Epithelial cell of proximal tubule (primary cell): ENCODE data around the gene DCUN1D1. TPM values are rescaled to one million over a fixed set of nuclear protein-coding genes. Genes with fewer than 3 reads are reported as not detected.

Experiments
- DNase-seq: peaks from one replicate; pipeline ENCODE4 v3.0.0-alpha.2; 2011; ENCODE audit warnings: low read depth
- H3K4me3 ChIP-seq: 2 replicates; pipeline ENCODE4 v1.5.1; 2011; ENCODE audit warnings: low read depth, mild to moderate bottlenecking, low read length
- total RNA-seq: library from RNA; depleted of rRNA; stranded (reverse); fragments of >200 nt; gene quantifications from 2 replicates; pipeline ENCODE4 v1.2.3, GENCODE V29; 2015
- TF ChIP-seq, protein P1 (sequence below): conservative IDR thresholded peaks from 2 replicates; pipeline ENCODE4 v1.5.1; 2012; ENCODE audit warnings: low read depth, mild to moderate bottlenecking, low read length

Gene DCUN1D1
- total RNA-seq, 1 donor from 2014 or later = 11.3 TPM

DNA sequence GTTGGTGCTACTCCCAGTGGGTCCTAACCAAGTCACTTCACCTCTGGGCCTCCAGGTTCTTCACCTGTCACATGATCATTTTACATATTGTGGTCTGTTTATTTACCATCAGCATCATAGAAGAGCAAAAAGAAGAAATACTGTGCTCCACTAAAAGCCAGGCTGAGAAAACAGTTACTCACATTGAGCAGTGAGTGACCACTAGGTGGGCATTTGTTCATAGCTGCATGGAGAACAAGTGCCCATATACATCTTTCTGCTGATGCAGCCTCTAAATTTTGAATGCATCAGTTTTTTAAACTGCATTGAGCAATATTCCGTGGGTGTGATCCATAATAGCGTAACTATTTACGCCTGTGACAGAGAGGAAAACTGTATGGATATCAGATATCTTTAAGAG, 76.2 kb downstream of the DCUN1D1 start:
- TF ChIP-seq, protein P1, sequence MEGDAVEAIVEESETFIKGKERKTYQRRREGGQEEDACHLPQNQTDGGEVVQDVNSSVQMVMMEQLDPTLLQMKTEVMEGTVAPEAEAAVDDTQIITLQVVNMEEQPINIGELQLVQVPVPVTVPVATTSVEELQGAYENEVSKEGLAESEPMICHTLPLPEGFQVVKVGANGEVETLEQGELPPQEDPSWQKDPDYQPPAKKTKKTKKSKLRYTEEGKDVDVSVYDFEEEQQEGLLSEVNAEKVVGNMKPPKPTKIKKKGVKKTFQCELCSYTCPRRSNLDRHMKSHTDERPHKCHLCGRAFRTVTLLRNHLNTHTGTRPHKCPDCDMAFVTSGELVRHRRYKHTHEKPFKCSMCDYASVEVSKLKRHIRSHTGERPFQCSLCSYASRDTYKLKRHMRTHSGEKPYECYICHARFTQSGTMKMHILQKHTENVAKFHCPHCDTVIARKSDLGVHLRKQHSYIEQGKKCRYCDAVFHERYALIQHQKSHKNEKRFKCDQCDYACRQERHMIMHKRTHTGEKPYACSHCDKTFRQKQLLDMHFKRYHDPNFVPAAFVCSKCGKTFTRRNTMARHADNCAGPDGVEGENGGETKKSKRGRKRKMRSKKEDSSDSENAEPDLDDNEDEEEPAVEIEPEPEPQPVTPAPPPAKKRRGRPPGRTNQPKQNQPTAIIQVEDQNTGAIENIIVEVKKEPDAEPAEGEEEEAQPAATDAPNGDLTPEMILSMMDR = peak; percentile 26
- no peak for DNase-seq
- no peak overlapping the region for H3K4me3 ChIP-seq

DNA sequence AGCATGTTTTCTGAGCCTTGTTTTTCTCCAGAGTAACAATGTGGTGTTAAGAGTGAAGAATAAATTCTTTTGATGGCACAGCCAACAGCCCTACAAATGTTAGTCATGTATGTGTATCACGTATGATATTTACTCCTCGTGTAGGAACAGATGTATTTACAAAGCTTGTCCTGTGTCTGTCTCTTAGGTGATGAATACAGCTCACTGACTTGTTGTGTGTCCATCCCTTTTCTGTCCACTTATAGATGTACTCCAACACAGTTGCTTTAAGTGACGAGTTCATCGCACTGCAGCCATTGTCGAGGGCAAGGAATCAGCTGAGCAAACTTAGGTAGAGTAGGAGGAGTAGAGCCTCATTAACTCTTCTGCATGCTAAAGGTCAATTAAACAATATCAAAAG, 78.1 kb downstream of the DCUN1D1 start:
- no peak for DNase-seq
- TF ChIP-seq, protein P1 = no peak
- no peak overlapping the region for H3K4me3 ChIP-seq

DNA sequence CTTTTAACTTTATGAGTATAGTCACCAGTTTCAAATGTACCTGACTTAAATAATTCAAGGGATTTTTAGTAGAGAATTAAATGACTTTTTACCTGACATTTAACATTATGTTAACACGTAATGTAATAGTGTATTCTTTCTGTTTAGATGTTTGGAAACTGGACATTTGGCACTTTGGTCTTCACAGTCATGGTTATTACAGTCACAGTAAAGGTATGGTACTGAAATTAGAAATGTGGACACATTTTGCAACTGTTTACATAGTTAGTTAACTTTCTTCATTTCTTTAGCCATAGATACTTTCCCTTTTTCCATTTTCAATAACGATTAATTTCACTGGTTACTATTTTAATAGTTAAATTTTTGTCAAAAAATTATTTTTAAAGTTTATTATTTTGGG, 83.8 kb downstream of the DCUN1D1 start:
- H3K4me3 ChIP-seq = no peak overlapping the region
- TF ChIP-seq, protein P1 = no peak
- DNase-seq = no peak

DNA sequence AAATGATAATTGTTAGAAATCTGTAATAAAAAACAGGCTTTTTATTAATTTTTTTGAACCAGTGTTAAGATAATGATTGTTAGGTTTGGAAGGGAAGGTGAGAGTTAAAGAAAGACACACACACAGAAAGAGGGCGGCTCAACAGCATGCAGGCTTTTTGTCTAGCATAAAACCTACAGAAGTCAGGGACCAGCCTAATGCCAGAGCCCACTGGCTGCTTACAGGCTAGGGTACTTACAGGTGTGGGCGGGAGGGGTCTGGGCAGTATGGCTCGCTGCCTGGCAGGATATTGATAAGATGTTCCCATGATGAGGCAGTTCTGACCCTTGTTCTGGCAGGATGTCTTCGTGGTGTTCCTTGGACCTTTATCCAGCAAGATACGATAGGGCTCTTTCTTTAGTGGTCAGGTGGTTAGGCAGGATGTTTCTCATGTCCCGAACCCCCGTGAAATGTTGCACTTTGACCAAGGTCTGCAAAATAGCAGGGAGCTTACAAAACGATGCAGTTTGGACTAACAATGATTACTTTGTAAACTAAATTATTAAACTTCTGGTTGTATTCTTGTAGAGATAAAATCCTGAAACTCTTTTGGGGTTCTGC, 84.7 kb downstream of the DCUN1D1 start:
- no peak for DNase-seq
- TF ChIP-seq, protein P1 = no peak

DNA sequence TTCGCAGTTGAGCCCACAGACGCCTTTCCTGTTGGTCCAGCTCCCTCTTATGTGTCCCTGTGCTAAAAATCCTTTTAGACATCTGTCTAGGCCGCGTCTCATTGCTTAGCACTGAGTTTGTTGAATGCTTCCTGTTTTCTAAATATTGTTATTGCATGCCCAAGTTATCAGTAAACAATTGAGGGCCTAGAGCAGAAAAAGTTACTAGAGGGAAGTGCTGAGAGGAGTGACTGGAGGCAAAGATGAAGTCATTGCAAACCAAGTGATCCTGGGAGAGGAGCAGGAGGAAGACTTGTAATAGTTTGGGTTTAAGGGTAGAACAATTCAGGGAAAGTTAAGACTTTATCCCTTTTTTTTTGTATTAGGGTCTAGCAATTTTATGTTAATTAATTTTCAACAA, 88.1 kb downstream of the DCUN1D1 start:
- TF ChIP-seq, protein P1 = no peak
- no peak for DNase-seq
- no peak overlapping the region for H3K4me3 ChIP-seq

More for the DNA sequence above, 84.7 kb downstream of the DCUN1D1 start:
- no peak overlapping the region for H3K4me3 ChIP-seq

DNA sequence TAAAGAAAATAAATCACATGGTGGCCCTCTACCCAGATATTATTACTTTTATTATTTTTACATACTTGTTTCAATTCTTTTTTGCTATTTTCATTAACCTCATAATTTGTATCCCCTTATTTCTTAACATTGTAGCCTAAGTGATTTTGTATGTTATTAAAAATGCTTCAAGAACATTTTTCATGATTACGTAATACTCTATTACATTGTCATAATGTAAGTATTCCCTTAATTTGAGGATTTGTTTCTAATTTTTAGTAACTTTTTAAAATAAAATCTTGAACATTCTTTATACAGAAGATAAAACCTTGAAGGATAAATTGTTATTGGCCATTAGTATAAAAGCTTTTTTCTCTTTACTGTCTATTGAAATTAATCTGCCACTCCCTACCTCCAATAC, 89.0 kb downstream of the DCUN1D1 start:
- TF ChIP-seq, protein P1 = no peak

DNA sequence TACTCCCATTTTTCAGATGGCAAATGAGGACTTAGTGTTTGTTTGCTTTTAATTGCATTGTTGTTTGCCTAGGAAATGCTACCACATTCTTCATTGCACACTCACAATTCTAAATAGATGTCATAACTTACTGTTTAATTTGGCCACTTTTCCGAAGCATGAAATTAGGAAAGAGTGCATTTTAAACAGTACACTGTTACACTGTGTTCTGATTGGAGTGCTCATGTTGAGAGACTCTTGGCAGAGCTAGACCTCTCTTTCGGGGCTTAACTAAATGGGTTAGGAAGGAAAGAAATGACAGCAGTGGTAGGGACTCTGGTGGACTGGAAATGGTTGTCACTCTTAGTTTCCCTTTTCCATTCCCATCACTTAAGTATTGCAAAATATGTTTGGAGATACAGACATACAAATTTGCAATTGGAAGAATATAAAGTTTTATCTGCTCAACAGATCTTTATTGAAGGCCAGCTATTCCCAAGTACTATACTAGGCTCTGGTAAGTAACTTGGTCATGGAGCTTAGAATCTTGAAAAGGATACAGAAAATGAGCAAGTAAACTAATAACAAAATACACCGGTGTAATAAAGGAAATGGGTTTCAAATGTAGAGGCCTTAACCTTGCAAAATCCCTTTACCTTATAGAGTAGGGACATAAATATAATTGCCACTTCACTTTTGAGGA, 90.2 kb downstream of the DCUN1D1 start:
- no peak for DNase-seq
- TF ChIP-seq, protein P1 = no peak
- no peak overlapping the region for H3K4me3 ChIP-seq

More for the DNA sequence above, 89.0 kb downstream of the DCUN1D1 start:
- no peak for DNase-seq
- H3K4me3 ChIP-seq = no peak overlapping the region
